NCI-H345 treated with DMSO at 0.1 percent for 48 hours (cell line): Measurements from ENCODE around the gene ISG15.
A peak's percentile ranks its signal among the peaks of the same experiment; 100 is the strongest.
"Not testable (repeated sequence)": the region's sequence is repeated elsewhere in the genome, so short reads cannot be mapped to it uniquely, and the experiment has no call there.

Experiments
- DNase-seq: peaks from one replicate; lab custom pipeline; 2025; ENCODE audit not compliant: unreplicated experiment; lab: John Stamatoyannopoulos, UW

The ISG15 gene

GRCh38 chr1:975365-975764 lies 37.9 kb upstream of the ISG15 start:
- no peak for DNase-seq

GRCh38 chr1:975896-976683 lies 37.2 kb upstream of the ISG15 start:
- DNase-seq, result peak; percentile 60

- not testable (repeated sequence) for DNase-seq
These were observed 36.5 kb upstream of the ISG15 start for GRCh38 chr1:976791-977190.

- DNase-seq, result no peak
These were observed 35.0 kb upstream of the ISG15 start for GRCh38 chr1:978069-978834.

- no peak for DNase-seq
These were observed 34.2 kb upstream of the ISG15 start for GRCh38 chr1:978835-979743.

GRCh38 chr1:979744-980072 lies 33.6 kb upstream of the ISG15 start:
- no peak for DNase-seq

- no peak for DNase-seq
These were observed 33.1 kb upstream of the ISG15 start for GRCh38 chr1:980137-980571.

- DNase-seq, result no peak
These were observed 32.5 kb upstream of the ISG15 start for GRCh38 chr1:980602-981395.

- DNase-seq, result no peak
These were observed 31.8 kb upstream of the ISG15 start for GRCh38 chr1:981491-981954.

- no peak for DNase-seq
These were observed 31.2 kb upstream of the ISG15 start, which contains the start of gene PERM1 for GRCh38 chr1:981955-982558. Gene PERM1 (minus strand): TSS chr1:982093. CDS start chr1:981029, 1,064 bp downstream.

GRCh38 chr1:982765-983436 lies 30.4 kb upstream of the ISG15 start:
- no peak for DNase-seq

GRCh38 chr1:983798-984475 lies 29.4 kb upstream of the ISG15 start:
- peak; percentile 11 for DNase-seq

GRCh38 chr1:984476-984814 lies 28.9 kb upstream of the ISG15 start:
- no peak for DNase-seq

- no peak for DNase-seq
These were observed 28.2 kb upstream of the ISG15 start for GRCh38 chr1:985126-985525.

- DNase-seq, result not testable (repeated sequence)
These were observed 25.2 kb upstream of the ISG15 start for GRCh38 chr1:988061-988460.

GRCh38 chr1:991275-991674 lies 22.0 kb upstream of the ISG15 start:
- DNase-seq, result not testable (repeated sequence)

- DNase-seq, result no peak
These were observed 21.4 kb upstream of the ISG15 start for GRCh38 chr1:991895-992294.

GRCh38 chr1:992362-992761 lies 20.9 kb upstream of the ISG15 start:
- no peak for DNase-seq

GRCh38 chr1:993379-993995 lies 19.8 kb upstream of the ISG15 start:
- no peak for DNase-seq
